Measurements from ENCODE around the gene IMMP2L.
"Not testable (repeated sequence)": the region's sequence is repeated elsewhere in the genome, so short reads cannot be mapped to it uniquely, and the experiment has no call there.

The IMMP2L gene

DNA sequence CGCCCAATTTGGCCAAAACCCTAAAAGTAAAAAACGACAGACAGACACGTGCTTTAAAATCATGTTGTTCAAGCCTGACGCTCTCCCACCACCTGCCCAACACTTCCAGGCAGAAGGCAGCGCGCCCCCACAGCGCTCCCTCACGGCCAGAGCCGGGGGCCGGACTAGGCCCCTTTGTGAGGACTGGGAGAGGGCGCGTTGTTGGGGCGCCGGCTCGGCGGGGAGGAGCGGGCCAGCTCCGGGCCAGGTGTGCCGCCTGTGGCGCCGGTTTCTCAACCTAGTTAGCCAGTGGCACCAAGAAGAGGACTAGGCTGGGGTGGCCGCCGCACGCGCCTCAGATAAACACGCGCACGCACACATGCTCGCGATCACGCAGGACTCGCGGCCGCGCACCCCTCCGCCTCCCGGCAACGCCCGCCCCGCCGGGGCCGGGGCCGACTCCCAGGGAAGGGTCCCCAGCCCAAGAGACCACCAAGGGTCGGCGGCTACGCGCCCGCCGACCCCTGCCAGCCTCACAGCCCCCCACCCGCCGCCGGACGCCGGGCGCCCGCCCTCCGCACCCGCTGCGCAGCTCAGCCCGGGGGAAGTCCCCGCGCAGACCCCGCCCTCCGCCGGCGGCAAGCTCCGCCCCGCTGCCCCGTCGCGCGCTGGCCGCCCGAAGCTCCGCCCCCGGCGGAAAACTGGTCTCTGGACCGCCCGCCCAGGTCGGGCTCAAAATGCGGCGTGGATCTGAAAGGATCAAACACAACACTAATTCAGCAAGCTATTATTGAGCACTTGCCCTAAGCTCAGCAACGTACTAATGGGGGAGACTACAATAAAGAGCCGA, at the start of gene IMMP2L:
IMMP2L (minus strand) TSS at position 589 of the 829 bp plus-strand sequence.
- peak; percentile 78 for DNase-seq

GRCh38 chr7:111609483-111610254, 47.4 kb upstream of the IMMP2L start:
- DNase-seq, result not testable (repeated sequence)

- no peak for DNase-seq
These were observed 45.3 kb upstream of the IMMP2L start for GRCh38 chr7:111607621-111608020.

DNA sequence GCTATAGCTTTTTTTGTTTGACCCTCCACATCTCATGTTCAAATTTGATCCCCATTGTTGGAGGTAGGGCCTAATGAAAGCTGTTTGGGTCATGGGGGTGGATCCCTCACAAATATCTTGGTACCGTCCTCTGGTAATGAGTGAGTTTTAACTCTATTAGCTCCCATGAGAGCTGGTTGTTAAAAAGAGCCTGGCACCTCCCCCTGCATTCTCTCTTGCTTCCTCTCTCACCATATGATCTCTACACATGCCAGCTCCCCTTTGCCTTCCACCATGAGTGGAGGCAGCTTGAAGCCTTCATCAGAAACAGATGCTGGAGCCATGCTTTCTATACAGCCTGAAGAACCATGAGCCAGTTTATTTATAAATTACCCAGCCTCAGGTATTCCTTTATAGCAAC, 43.0 kb upstream of the IMMP2L start:
- no peak for DNase-seq

DNA sequence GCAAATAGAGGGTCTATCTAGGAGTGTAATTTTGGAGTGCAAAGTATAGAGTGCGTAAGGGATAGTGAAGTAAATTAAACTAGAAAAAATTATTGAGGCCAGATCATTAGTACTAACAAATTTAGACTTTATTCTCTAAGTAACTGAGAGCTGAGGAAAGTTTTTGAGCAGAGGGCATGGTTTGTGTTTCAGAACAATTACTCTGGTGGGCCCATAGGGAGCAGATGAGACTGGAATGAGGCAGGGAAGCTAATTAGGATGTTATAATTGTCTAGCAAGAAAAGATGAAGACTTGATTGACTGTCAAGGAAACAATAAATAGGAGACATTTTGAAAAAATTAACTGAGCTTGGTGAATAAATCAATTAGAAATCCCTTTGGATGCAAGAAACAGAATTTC, 37.8 kb upstream of the IMMP2L start:
- DNase-seq, result no peak

- no peak for DNase-seq
These were observed 33.5 kb upstream of the IMMP2L start for GRCh38 chr7:111595780-111596179.

DNA sequence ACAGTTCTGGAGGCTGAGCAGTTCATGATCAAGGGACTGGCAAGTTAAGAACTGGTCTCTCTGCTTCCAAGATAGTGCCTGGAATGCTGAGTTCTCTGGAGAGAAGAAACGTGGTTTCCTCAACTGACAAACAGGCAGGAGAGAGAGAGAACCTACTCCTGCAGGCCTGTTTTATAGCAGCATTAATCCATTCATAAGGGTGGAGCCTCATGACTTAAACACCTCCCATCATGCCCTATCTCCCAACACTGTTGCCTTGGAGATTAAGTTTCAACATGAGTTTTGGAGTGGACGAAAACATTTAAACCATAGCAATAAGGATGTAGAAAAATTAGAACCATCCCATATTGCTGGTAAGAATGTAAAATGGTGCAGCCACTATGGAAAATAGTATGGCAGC, 32.3 kb upstream of the IMMP2L start:
- no peak for DNase-seq

- DNase-seq, result no peak
These were observed 31.1 kb upstream of the IMMP2L start for GRCh38 chr7:111593343-111593742.

DNA sequence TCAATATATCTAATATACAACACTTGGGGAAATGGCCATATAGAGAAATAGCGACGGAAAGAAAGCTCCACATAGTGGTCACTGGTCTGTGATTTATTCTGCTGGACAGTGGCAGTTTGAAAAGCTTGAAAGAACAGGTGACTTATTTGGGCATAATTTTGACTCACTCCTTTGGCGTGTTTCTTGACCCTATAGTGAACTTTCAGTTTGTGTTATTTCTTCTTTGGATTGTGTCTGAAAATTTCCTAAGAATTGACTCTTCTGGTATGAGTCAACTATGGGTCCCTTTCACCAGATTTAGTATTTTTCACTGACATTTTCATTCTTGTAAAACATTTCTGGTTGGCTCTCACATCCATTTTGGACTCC, 25.8 kb upstream of the IMMP2L start:
- DNase-seq, result peak; percentile 19

DNA sequence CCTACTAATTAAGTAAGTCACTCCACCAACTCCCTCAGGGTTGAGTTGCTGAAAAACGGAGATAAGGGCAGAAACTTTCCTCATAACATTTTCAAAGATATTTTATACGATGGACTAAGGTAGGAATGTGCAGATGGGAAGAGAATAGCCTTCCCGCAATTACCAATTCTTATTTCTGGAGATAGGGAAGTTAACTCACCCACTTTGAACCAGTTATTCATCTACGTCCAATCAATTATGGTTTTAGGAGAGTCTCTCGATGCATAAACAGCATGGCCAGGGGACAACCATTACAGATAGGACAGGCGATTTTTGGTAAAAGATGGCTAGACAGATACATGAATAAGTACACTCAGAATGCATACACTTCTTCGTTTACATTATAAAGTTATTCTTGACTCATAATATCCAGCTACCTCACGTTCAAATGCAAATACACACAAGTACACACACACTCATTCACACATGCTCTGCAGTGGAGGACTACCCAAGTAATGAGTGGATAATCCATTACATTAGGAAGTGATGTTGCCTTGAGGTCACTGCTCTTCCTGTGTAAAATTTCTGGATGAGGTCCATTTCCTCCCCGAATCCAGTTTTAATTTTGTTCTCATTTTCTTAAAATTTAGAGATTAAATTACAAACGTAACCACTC, 25.2 kb upstream of the IMMP2L start:
- DNase-seq, result no peak

DNA sequence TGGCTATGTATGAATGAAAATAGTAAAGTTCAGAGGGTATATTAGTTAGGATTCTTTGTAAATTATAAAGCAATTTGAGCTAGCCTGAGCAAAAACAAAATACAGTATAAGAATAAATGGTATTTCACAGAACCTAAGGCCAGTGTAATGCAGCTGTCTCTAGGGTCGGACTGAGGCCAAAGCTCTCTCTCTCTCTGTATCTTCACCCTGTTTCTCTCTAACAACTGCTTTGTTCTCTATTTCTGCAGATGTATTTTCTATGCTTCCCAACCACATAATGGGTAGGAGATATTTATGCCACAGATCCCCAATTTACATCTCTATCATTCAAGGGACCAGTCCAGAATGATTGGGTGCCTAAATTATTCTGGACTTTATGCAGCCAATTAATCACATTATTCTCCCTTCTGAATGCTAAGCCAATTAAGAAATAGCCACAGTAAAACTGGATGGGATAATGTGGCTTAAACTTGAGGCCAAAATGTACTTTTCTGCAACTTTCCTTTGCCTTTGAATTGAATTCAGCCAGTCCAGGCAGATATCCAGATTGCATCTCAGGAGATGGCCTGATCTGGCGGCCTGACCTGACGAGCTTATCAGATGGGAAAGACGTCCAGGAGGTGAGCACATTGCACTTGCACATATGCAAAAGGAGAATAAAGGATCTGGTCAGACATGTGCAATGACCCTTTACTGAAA, 24.6 kb upstream of the IMMP2L start:
- DNase-seq, result no peak

- DNase-seq, result not testable (repeated sequence)
These were observed 19.6 kb upstream of the IMMP2L start for GRCh38 chr7:111581784-111582488.

DNA sequence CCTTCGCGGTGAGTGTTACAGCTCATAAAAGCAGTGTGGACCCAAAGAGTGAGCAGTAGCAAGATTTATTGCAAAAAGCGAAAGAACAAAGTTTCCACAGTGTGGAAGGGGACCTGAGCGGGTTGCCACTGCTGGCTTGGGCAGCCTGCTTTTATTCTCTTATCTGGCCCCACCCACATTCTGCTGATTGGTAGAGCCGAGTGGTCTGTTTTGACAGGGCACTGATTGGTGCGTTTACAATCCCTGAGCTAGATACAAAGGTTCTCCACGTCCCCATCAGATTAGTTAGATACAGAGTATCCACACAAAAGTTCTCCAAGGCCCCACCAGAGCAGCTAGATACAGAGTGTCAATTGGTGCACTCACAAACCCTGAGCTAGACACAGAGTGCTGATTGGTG, 18.9 kb upstream of the IMMP2L start:
- not testable (repeated sequence) for DNase-seq

DNA sequence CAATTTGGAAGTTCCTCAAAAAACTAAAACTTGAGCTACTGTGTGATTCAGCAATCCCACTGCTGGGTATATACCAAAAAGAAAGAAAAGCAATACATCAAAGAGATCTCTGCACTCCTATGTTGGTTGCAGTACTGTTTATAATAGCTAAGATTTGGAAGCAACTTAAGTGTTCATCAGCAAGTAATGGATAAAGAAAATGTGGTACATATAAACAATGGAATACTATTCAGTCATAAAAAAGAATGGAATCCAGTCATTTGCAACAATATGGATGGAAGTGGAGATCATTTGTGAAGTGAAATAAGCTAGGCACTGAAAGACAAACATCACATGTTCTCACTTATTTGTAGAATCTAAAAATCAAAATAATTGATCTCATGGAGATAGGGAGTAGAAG, 16.5 kb upstream of the IMMP2L start:
- DNase-seq, result no peak

GRCh38 chr7:111571720-111572119, 9.4 kb upstream of the IMMP2L start:
- no peak for DNase-seq

DNA sequence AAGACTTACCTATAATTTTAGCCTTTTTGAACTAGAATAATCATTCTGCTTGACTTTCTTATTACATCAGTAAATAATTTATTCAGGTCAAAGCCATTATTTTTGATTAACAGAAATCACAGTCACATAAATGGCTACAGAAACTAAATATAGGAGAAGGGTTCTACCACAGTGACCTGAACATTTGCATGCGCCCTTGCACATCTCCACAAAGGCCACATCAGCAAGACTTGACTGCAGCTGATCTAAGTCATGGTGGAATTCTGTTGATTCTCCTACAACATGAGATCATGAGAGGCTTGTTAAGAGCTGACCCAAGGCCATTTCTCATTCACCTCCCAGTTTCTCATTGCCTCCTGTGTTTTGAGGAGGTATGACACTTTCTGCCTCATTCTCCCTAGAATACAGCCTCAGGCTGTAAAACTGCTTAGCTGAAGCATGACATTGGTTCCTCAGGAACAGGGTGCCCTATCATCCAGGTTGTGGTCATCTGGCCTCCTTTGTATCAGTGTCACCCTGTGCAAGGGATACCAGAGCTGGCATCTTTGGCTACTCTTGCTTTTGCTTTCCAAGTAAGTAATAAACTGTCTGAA, 6.7 kb upstream of the IMMP2L start:
- DNase-seq, result no peak

DNA sequence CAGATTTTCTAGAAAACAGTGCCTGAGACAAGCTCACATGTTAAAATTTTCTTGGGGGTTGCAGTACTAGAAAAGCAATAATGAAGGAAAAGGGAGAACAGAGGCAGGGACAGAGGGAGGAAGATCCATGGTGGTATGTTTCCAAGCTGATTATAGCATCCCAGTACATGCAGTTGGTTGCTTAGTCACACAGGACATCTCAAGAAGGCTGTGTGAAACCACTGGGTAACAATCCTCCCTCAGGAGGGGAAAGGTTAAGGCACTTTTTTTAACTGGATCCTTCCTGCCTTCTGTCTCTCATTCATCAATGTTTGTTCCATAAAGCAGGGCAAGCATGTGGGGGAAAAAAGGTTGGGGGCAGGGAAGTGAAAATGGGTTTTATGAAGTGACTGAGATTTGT, 6.1 kb upstream of the IMMP2L start:
- no peak for DNase-seq

DNA sequence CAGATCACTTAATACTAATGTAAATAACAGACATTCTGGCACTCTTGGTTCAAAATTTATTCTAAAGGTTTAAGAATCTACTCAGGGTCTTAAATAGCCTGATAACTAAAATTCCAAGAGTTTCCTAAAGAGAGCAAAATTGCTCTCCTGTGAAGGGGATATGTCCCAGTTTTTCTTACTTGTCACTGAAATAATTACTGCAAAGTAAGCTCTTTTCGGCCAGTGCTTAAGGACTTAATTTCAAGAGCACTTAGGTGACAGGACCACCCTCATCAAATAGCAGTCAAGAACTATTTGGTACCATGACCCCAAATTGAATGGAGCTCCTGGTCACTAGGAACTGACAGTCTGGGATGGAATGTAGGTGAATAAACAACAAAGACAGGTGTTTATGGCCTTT, 1.8 kb upstream of the IMMP2L start:
- DNase-seq, result no peak

- peak; percentile 49 for DNase-seq
These were observed 713 bp downstream of the IMMP2L start for GRCh38 chr7:111561654-111561903.

GRCh38 chr7:111560773-111561653, 1.3 kb downstream of the IMMP2L start:
- peak; percentile 63 for DNase-seq

DNA sequence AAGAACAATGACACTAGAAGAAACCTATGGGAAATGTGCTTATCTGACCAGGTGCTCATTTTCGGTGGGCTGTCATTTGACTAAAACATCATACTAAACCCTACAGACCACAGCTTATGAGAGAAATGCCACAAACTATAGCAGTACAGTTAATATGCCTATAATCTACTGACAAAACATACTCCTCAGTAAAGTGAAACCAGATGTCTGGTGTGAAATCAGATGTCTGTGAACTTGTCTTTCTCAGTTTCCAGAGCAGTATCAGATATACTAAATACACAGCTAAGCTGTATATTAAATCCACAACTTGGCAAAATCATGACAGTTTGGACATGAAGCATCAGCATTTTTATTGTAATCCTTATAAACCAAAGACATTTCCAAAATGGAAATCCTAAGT, 3.3 kb downstream of the IMMP2L start:
- DNase-seq, result no peak

Data from kidney glomerular epithelial cell (primary cell).